ENCODE data around the gene GTF2IRD2.
A peak's percentile ranks its signal among the peaks of the same experiment; 100 is the strongest.
"Not testable (repeated sequence)": the region's sequence is repeated elsewhere in the genome, so short reads cannot be mapped to it uniquely, and the experiment has no call there.

Gene GTF2IRD2

DNA sequence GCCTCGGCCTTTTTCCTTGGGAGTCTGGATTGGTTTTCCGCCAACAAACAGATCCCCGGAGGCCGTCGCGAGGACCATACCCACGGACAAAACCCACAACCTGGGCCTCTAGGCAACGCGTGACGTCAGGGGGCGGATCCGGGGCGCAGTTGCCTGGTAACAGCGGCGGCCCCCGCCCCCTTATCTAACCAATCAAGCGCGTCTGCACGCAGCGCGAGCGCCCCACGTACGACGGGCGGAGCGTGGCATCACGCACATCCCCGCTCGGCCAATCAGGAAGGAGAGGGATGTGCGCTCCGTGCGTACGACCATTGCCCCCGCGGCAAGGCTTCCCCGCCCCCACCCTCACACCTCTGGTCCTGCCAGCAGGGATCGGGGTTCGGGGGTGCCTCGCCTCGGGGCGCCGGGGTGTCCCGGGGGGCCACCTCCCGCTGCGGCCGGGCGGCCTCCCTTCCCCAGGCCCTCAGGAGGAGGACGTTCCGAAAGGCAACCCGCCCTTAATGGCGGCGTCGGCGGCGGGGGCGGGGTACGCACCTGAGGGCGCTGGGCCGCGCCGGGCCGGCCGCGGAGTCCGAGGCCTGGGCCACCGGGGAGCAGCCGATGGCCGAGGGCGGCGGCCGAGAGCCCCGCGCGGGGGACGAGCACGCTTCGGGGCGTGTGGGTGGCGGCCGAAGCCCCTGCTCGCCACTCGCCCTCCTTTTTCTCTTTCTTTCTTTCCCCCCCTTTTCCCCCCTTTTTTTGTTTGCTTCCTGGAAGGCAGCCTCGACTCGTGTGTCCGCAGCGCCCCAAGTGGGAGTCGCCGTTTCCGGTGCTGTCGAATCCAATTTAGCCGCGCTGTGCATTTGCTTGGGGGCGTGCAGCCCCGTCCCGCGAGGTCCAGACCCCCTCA, at the start of gene GTF2IRD2:
GTF2IRD2 (minus strand) TSS at position 773 of the 889 bp plus-strand sequence. CDS start 15,227 bp downstream, outside the sequence.
- DNase-seq, result not testable (repeated sequence)

- peak; percentile 71 for DNase-seq
These were observed 39.0 kb upstream of the GTF2IRD2 start for GRCh38 chr7:74890158-74891123.

DNA sequence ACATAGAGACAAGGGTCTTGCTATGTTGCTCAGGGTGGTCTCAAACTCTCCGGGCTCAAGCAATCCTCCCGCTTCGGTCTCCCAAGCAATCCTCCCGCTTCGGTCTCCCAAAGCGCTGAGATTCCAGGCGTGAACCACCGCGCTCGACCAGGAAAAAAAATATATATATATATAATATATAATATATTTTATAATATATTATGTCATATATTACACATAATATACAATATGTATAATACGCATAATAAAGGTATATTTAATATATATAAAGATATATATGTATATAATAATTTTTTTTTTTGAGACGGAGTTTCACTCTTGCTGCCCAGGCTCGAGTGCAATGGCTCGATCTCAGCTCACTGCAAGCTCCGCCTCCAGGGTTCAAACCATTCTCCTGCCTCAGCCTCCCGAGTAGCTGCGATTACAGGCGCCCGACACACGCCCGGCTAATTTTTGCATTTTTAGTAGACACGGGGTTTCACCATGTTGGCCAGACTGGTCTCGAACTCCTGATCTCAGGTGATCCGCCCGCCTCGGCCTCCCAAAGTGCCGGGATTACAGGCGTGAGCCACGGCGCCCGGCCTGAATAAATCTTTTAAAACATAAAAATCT, 38.2 kb upstream of the GTF2IRD2 start:
- DNase-seq, result not testable (repeated sequence)

DNA sequence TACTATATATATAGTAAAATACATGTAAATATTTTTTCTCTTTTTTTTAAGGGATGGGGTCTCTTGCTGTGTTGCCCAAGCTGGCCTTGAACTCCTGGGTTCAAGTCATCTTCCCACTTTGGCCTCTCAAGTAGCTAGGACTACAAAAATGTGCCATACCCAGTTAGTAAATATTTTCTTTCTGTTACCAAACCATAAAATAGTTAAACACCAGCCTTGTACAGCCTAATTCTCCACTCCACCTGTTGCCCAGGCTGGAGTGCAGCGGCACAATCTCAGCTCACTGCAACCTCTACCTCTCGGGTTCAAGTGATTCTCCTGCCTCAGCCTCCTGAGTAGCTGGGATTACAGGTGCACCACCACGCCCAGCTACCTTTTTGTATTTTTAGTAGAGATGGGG, 33.9 kb upstream of the GTF2IRD2 start:
- not testable (repeated sequence) for DNase-seq

DNA sequence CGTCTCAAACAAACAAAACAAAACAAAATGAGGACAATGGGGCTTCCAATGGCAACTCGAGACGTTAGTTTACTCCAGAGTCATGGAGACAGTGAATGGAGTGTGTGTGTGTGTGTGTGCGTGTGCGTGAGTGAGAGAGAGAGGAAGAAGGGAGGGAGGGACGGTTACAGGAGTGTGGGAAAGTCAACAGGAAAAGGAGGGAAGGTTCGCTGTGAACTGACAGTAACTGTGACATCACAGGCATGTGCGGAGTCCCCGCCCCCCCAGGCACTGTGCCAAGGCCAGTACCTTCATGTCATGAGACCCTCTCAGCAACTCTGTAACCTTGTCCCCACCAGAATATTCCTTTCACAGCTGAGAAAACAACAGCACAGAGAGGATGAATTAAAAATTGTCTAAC, 30.7 kb upstream of the GTF2IRD2 start:
- DNase-seq, result not testable (repeated sequence)

- peak; percentile 58 for DNase-seq
These were observed 23.5 kb upstream of the GTF2IRD2 start for GRCh38 chr7:74874748-74875512.

DNA sequence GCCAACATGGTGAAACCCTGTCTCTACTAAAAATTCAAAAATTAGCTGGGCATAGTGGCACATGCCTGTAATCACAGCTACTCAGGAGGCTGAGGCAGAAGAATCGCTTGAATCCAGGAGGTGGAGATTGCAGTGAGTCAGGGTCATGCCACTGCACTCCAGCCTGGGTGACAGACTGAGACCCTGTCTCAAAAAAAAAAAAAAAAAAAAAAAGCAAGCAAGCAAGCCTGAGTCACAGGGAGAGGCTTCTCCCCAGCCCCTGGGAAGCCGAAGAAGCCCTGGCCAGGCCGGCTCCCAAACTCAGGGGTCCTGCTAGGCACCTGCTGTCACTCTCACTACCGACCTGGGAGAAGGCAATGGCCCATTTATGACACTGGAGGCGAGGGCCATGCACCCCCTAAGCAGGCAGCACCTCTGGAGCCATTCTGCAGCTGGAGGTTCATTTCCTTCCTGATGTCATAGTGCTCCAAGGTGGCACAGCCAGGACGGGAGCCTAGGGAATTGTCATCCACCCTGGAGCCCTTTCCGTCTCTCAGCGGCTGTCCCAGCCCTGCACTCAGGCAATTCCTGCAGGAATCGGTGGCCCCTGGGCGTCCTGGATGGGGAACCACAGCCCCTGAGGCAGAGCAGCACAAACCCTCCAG, 22.8 kb upstream of the GTF2IRD2 start:
- peak; percentile 5 for DNase-seq

DNA sequence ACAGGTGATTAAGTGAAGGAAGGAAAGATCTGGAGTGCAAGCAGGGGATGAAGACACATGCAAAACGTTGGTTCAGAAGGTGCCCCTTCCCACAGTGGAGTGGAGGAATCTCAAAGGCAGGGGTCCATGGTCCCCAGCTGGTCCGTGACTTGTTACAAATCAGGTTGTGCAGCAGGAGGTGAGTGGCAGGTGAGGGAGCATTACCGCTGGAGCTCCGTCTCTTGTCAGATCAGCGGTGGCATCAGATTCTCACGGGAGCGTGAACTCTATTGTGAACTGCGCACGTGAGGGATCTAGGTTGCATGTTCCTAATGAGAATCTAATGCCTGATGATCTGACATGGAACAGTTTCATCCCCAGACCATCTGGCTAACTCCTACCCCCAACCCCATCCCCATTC, 21.1 kb upstream of the GTF2IRD2 start:
- DNase-seq, result not testable (repeated sequence)

- not testable (repeated sequence) for DNase-seq
These were observed 14.4 kb upstream of the GTF2IRD2 start for GRCh38 chr7:74865777-74866176.

GRCh38 chr7:74849853-74850252, 1.6 kb downstream of the GTF2IRD2 start:
- not testable (repeated sequence) for DNase-seq

DNA sequence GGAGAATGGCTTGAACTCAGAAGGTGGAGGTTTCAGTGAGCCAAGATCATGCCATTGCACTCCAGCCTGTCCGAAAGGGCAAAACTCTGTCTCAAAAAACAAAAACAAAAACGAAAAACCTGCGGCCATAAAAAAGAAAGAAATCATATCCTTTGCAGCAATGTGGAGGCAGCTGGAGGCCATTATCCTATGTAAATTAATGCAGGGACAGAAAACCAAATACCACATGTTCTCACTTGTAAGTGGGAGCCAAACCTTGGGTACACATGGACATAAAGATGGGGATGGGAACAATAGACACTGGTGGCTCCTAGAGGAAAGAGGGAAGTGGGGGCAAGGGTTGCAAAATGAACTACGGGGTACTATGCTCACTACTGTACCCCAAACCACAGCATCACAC, 21.0 kb downstream of the GTF2IRD2 start:
- not testable (repeated sequence) for DNase-seq

GRCh38 chr7:74829959-74830358, 21.4 kb downstream of the GTF2IRD2 start:
- DNase-seq, result not testable (repeated sequence)

DNA sequence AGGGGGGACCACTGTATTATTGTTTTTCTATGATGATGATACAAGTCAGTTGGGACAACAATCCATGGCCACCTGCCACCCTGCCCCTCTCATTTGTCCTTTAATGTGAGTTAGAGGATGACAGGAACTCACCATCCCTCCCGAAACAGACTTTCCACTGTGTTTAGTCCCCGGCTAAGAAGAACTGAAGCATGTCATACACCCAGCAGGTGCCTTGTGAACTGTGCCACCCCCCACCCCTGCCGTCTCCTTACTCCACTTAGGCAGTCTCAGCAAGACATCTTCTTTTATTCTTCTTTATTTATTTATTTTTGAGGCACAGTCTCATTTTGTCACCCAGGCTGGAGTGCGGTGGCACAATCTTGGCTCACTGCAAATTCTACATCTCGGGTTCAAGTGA, 30.1 kb downstream of the GTF2IRD2 start:
- DNase-seq, result not testable (repeated sequence)

DNA sequence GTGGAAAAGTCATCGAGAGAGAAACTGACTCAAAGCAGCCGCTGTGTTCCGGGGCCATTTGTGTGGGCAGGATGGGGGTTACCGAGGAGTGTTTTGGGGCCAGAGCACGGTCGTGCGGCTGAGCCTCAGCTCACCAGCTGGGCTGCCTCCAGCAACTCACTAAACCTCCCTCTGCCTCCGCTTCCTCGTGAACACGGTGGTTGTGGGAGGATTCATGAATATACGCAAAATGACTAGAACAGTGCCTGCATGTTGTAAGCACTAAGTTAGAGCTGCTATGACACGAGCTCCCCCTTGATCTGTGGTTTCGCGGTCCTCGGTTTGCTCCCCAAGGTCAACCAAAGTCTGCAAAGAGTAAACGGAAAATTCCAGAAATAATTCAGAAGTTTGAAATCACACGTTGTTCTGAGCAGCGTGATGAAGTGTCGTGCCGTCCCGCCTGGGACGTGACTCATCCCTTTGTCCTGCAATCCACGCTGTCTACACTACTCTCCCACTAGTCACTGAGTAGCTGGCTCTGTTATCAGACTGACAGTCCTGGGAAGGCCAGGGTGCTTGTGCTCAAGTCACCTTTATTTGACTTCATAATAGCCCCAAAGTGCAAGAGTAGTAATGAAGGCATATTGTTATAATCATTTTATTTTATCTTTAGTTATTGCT, 31.1 kb downstream of the GTF2IRD2 start:
- DNase-seq, result not testable (repeated sequence)

DNA sequence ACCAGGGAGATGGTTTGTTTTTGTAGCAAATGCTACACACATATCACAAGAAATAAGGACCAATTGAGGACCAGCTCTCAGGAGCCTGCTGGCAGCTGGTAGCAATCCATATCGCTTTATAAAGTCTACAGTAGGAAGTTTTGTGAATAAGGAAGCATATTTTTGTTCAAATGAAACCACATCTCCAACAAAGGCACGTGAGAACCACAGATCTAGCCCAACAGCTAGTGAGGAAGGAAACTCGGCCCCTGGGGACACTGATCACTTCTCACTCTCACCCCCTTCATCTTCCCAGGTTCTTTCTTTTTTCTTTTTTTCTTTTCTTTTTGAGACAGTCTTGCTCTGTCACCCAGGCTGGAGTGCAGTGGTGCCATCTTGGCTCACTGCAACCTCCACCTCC, 35.5 kb downstream of the GTF2IRD2 start:
- DNase-seq, result not testable (repeated sequence)

GRCh38 chr7:74798644-74799043, 52.8 kb downstream of the GTF2IRD2 start:
- not testable (repeated sequence) for DNase-seq

DNA sequence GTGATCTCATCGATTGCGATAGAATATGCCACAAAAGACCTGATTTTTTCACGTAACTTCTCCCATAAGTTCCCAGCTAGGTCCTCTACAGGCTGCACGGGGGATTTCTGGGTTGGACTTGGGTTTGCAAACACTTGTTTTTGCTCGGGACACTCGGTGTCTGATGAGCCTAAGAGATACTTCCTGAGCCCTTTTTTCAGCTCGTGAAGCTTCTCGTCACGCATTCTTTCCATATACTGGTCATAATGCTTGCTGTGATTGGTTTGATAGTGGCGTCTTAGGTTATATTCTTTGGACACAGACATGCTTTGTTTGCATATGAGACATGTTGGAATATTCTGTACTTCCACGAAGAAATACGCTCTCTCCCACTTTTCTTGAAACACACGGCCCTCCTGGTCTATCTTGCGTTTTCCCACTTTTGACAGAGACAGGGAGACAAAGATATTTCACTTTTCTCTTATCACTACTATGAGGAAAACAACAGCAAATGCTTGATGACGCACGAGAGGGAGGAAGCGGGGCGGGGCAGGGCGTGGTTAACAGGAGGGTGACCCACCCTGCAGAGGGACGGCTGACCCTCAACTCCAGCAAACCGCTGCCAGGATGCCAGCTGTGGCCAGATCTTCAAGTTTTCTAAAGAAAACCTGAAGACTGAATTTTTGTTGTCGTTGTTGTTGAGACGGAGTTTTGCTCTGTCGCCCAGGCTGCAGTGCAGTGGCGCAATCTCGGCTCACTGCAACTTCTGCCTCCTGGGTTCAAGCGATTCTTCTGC, 53.4 kb downstream of the GTF2IRD2 start:
- DNase-seq, result not testable (repeated sequence)

GRCh38 chr7:74789200-74789736, 62.1 kb downstream of the GTF2IRD2 start:
- not testable (repeated sequence) for DNase-seq

GRCh38 chr7:74788369-74789150, 62.8 kb downstream of the GTF2IRD2 start:
- DNase-seq, result peak; percentile 96
